ENCODE measurements around the gene C2orf81.

- TF ChIP-seq CTCF (IDR thresholded peaks at IDR 0.05) (no peak), ZNF232 (CRISPR knock-in tag; IDR thresholded peaks at IDR 0.05) (no peak), ZNF121 (CRISPR knock-in tag; IDR thresholded peaks at IDR 0.05) (no peak), TEAD4 (CRISPR knock-in tag; IDR thresholded peaks at IDR 0.05) (no peak), E2F4 (CRISPR knock-in tag; IDR thresholded peaks at IDR 0.05; ENCODE audit: borderline replicate concordance, low read depth) (no peak), SP1 (CRISPR knock-in tag; conservative IDR thresholded peaks at IDR 0.05) (peak; percentile 43; the same call in 1 of the 2 replicates), NR2C2 (CRISPR knock-in tag; IDR thresholded peaks at IDR 0.05) (no peak), FOXP4 (CRISPR knock-in tag; IDR thresholded peaks at IDR 0.05) (no peak), CBFB (CRISPR knock-in tag; IDR thresholded peaks at IDR 0.05; ENCODE audit: low read depth) (no peak), PREB (CRISPR knock-in tag; IDR thresholded peaks at IDR 0.05; ENCODE audit: borderline replicate concordance) (0 out of 2 replicates have a peak, but pooled peaks have one; percentile 1), ZBTB21 (CRISPR knock-in tag; IDR thresholded peaks at IDR 0.05; ENCODE audit: borderline replicate concordance) (no peak), HMGXB4 (CRISPR knock-in tag; IDR thresholded peaks at IDR 0.05) (no peak), CREM (CRISPR knock-in tag; IDR thresholded peaks at IDR 0.05) (0 out of 2 replicates have a peak, but pooled peaks have one; percentile 27), ZNF263 (CRISPR knock-in tag; IDR thresholded peaks at IDR 0.05; ENCODE audit: low read depth) (no peak)
Measured at GRCh38 chr2:74458132-74458937, 36.9 kb upstream of the C2orf81 start, which contains the start of gene WBP1.

Measured in WTC11 (cell line).